Transverse colon (tissue), 4 donors: ENCODE measurements around the gene THBD. TPM values are rescaled to one million over a fixed set of nuclear protein-coding genes. Genes with fewer than 3 reads are reported as not detected.

Experiments
- DNase-seq: peaks from one replicate; pipeline ENCODE4 v3.0.0-alpha.2; 2019
- H3K27ac ChIP-seq, 4 donors: fragments of 200-600 bp; sonication (generic); 2 replicates each; pipeline ENCODE4 v1.5.1; 2016 to 2018; ENCODE audit warnings: inconsistent platforms in 4 of 4
- H3K27me3 ChIP-seq: fragments of 200-600 bp; sonication (generic); 2 replicates; pipeline ENCODE4 v1.5.1; 2017; ENCODE audit warnings: inconsistent platforms
- H3K36me3 ChIP-seq, 4 donors: fragments of 200-600 bp; sonication (generic); 2 replicates each; pipeline ENCODE4 v1.5.1; 2017 to 2019; ENCODE audit warnings: inconsistent platforms in 4 of 4
- H3K4me1 ChIP-seq, 4 donors: fragments of 200-600 bp; sonication (generic); 2 replicates each; pipeline ENCODE4 v1.5.1; 2017 to 2020; ENCODE audit warnings: inconsistent platforms in 4 of 4
- H3K4me3 ChIP-seq, 4 donors: fragments of 200-600 bp; sonication (generic); 1 replicate in 1 of 4; 2 replicates in 3 of 4; pipeline versions ENCODE4 v1.5.1 to v1.6.1; 2017 to 2019; ENCODE audit warnings: inconsistent platforms in 4 of 4
- H3K9me3 ChIP-seq, 2 donors: fragments of 200-600 bp; sonication (generic); 2 replicates each; pipeline ENCODE4 v1.5.1; 2017 to 2019; ENCODE audit warnings: inconsistent platforms in 2 of 2
- EP300 ChIP-seq: sonication (generic); formaldehyde crosslinking; IDR thresholded peaks from one replicate; pipeline ENCODE4 v1.6.1; 2017; ENCODE audit warnings: antibody characterized with exemption, low read depth
- POLR2A ChIP-seq: fragments of 450-650 bp; IDR thresholded peaks from one replicate; pipeline ENCODE4 v1.6.1; 2016; ENCODE audit warnings: antibody characterized with exemption, mild to moderate bottlenecking, moderate library complexity
- POLR2AphosphoS5 ChIP-seq, 3 donors: sonication (generic); formaldehyde crosslinking; IDR thresholded peaks; one replicate each; pipeline ENCODE4 v1.6.1; 2016; ENCODE audit warnings: antibody characterized with exemption in 3 of 3
- WGBS, 2 donors: methylation state at CpG; one replicate each; pipeline ENCODE4 v1.1.5; 2018; ENCODE audit warnings: low coverage in 1 of 2; 5-methylcytosine and 5-hydroxymethylcytosine counted together
- in situ Hi-C, 4 donors: fragments of 200-750 bp; cut with MboI; loops; one replicate each; pipeline versions ENCODE4 v1.15.0 to v1.15.1; 2017; ENCODE audit warnings: low sequenced_read_pairs in 3 of 4, low pct_ligation_motif_present in 1 of 4, low pct_unique_long_range_greater_than_20kb in 1 of 4
- intact Hi-C: fragments of 100-400 bp; cut with DNase I; formaldehyde crosslinking; loops from one replicate; pipeline ENCODE4 v1.15.1; 2023; ENCODE audit warnings: low total_unique reads
- total RNA-seq, 4 donors: library from RNA; depleted of rRNA; stranded (reverse); fragments of >200 nt; gene quantifications; one replicate each; pipeline ENCODE4 v1.1.0, GENCODE V29; 2016
- TF ChIP-seq, protein P1 (sequence below), 5 experiments: fragments of 200-600 bp in 3 of 5; fragments of 450-650 bp in 2 of 5; sonication (generic) in 3 of 5; IDR thresholded peaks; 1 replicate in 2 of 5; 2 replicates in 3 of 5; pipeline ENCODE4 v1.5.1; 2016 to 2017; ENCODE audit warnings: antibody characterized with exemption in 5 of 5, inconsistent platforms in 3 of 5, mild to moderate bottlenecking in 2 of 5, moderate library complexity in 1 of 5

The THBD gene
- total RNA-seq, 4 donors from 2014 or later = 7.8 to 30.3 (median 18.6) TPM

- no peaks in the 10 kb centered on the region for H3K9me3 ChIP-seq
- in situ Hi-C loops (no loop called here), intact Hi-C loops (no loop called here)
- WGBS, 2 donors = 82 to 89% methylated on average over 5 to 12 of the region's 12 CpGs
- no peak overlapping the region for H3K4me3 ChIP-seq
- H3K36me3 ChIP-seq = no peaks in the 10 kb centered on the region
- H3K27ac ChIP-seq = no peak overlapping the region
- no peak for DNase-seq
- no peaks in the 10 kb centered on the region for H3K4me1 ChIP-seq
- no peaks in the 10 kb centered on the region for H3K27me3 ChIP-seq
- TF ChIP-seq, protein P1, sequence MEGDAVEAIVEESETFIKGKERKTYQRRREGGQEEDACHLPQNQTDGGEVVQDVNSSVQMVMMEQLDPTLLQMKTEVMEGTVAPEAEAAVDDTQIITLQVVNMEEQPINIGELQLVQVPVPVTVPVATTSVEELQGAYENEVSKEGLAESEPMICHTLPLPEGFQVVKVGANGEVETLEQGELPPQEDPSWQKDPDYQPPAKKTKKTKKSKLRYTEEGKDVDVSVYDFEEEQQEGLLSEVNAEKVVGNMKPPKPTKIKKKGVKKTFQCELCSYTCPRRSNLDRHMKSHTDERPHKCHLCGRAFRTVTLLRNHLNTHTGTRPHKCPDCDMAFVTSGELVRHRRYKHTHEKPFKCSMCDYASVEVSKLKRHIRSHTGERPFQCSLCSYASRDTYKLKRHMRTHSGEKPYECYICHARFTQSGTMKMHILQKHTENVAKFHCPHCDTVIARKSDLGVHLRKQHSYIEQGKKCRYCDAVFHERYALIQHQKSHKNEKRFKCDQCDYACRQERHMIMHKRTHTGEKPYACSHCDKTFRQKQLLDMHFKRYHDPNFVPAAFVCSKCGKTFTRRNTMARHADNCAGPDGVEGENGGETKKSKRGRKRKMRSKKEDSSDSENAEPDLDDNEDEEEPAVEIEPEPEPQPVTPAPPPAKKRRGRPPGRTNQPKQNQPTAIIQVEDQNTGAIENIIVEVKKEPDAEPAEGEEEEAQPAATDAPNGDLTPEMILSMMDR (IDR thresholded peaks at IDR 0.05) = no peak
- no peak for TF ChIP-seq POLR2A
Observed at GRCh38 chr20:23020230-23021018, 29.0 kb downstream of the THBD start.

DNA sequence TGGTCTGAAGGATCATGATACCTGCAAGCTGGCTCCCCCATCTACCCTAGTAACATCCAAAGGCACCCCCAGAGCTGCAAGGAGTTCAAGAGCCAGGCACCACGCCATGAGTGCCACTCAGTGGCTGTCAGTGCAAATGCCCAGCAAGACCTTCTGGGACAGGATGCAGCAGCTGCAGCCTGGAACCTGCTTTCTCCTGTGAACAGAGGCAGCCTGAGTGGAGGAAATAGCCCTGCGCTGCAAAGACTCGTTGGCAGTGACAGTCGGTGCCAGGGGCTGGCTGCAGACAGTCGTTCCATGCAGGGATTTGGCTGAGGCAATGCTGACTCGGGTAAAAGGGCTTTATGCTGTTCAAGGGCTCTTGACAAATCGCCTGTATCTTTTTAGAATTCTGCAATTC lies 30.1 kb downstream of the THBD start:
- WGBS, 2 donors = 57 to 65% methylated on average over 3 to 7 of the region's 7 CpGs
- intact Hi-C loops = no loop called here

GRCh38 chr20:23018941-23019340 lies 30.5 kb downstream of the THBD start:
- no peak for TF ChIP-seq POLR2AphosphoS5 (IDR thresholded peaks at IDR 0.05)
- TF ChIP-seq EP300 = no peak
- no peak for TF ChIP-seq POLR2A
- in situ Hi-C loops = no loop called here
- DNase-seq = no peak
- Histone ChIP-seq H3K27me3 (no peaks in the 10 kb centered on the region), H3K36me3 (no peaks in the 10 kb centered on the region), H3K27ac (no peak overlapping the region), H3K4me3 (no peak overlapping the region), H3K4me1 (no peaks in the 10 kb centered on the region), H3K9me3 (no peaks in the 10 kb centered on the region)
- WGBS, 2 donors = 89 to 93% methylated on average over 4 to 11 of the region's 11 CpGs
- intact Hi-C loops = no loop called here

More for the DNA sequence above, 30.1 kb downstream of the THBD start:
- in situ Hi-C loops = no loop called here
- H3K4me1 ChIP-seq = no peaks in the 10 kb centered on the region
- no peaks in the 10 kb centered on the region for H3K36me3 ChIP-seq
- TF ChIP-seq POLR2A (no peak), POLR2AphosphoS5 (IDR thresholded peaks at IDR 0.05) (no peak), EP300 (no peak)
- TF ChIP-seq, protein P1 (IDR thresholded peaks at IDR 0.05) = no peak
- H3K27ac ChIP-seq = no peak overlapping the region
- H3K4me3 ChIP-seq = no peak overlapping the region
- no peak for DNase-seq
- H3K27me3 ChIP-seq = no peaks in the 10 kb centered on the region
- H3K9me3 ChIP-seq = no peaks in the 10 kb centered on the region

- in situ Hi-C loops = no loop called here
- H3K27ac ChIP-seq = no peak overlapping the region
- H3K4me1 ChIP-seq = no peaks in the 10 kb centered on the region
Observed at GRCh38 chr20:23018432-23018831, 31.0 kb downstream of the THBD start.

More at GRCh38 chr20:23018432-23018831, 31.0 kb downstream of the THBD start:
- Histone ChIP-seq H3K27me3 (no peaks in the 10 kb centered on the region), H3K9me3 (no peaks in the 10 kb centered on the region), H3K36me3 (no peaks in the 10 kb centered on the region), H3K4me3 (no peak overlapping the region)
- TF ChIP-seq EP300 = no peak
- TF ChIP-seq, protein P1 (IDR thresholded peaks at IDR 0.05) = no peak
- TF ChIP-seq POLR2AphosphoS5 (IDR thresholded peaks at IDR 0.05) = no peak
- TF ChIP-seq POLR2A = no peak
- no peak for DNase-seq
- intact Hi-C loops = no loop called here
